Measurements from ENCODE around the gene DESI2.

GRCh38 chr1:244640917-244641316 lies 12.0 kb upstream of the DESI2 start:
- TF ChIP-seq, protein P1, sequence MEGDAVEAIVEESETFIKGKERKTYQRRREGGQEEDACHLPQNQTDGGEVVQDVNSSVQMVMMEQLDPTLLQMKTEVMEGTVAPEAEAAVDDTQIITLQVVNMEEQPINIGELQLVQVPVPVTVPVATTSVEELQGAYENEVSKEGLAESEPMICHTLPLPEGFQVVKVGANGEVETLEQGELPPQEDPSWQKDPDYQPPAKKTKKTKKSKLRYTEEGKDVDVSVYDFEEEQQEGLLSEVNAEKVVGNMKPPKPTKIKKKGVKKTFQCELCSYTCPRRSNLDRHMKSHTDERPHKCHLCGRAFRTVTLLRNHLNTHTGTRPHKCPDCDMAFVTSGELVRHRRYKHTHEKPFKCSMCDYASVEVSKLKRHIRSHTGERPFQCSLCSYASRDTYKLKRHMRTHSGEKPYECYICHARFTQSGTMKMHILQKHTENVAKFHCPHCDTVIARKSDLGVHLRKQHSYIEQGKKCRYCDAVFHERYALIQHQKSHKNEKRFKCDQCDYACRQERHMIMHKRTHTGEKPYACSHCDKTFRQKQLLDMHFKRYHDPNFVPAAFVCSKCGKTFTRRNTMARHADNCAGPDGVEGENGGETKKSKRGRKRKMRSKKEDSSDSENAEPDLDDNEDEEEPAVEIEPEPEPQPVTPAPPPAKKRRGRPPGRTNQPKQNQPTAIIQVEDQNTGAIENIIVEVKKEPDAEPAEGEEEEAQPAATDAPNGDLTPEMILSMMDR (conservative IDR thresholded peaks at IDR 0.05; ENCODE audit: low read depth, low read length), result no peak
- TF ChIP-seq EZH2 (IDR thresholded peaks at IDR 0.05; ENCODE audit: low read length, unreplicated experiment), result no peak
- no peak for TF ChIP-seq EZH2phosphoT487 (IDR thresholded peaks at IDR 0.05; ENCODE audit: borderline replicate concordance, low read length)

Data from PC-3 (cell line).